Measurements from ENCODE around the gene IFI27L2. TPM values are rescaled to one million over a fixed set of nuclear protein-coding genes. Genes with fewer than 3 reads are reported as not detected.

Gene IFI27L2
- total and polyA plus RNA-seq, 2 of the 8 experiments (the other 6 are each of a cell fraction or from before 2014, with no cell fraction given): 14.0 to 69.6 TPM

DNA sequence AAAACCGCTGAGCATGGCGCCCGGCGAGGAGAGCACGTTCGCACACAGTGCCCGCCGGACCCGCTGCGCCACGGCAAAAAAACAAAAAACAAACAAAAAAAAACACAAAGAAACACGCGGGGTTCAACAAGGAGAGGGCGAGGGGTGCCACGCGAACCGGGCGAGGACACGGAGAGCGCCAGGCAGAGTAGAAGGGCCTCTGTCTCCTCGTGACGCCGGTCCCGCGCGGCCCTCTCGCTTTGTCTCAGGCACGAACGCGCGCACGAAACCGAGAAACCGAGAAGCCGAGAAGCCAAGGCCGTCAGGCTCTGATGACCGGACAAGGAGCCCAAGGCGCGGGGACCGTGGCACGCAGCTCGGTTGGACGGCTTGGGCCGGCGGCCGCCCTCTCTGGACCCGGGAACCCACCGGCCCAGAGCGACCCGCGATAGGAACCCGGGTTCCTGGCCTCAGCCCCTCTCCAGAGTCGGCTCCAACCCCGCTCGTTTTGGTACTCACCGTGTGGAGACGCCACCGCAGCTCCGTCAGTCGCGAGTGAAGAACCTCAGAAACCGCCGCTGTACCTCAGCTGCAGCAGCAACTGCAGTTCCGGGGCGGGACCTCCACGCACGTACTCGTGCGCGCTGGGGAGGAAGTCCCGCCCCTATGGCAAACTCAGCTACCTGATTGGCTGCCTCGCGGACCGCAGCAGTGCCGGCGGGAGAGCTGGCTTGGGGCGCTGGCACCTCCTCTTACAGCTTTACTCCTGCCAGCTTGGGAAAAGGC is 48.6 kb downstream of the IFI27L2 start, which contains the start of the genes DDX24 and IFI27L1 (continued):
- no peak for TF ChIP-seq BRCA1 (IDR thresholded peaks at IDR 0.05; ENCODE audit: low read depth, low read length)
- TF ChIP-seq POU5F1 (IDR thresholded peaks at IDR 0.05; ENCODE audit: low read depth, low read length): no peak
- no peak for TF ChIP-seq HDAC6 (IDR thresholded peaks at IDR 0.05; ENCODE audit: low read depth, low read length)
- TF ChIP-seq, protein P1, sequence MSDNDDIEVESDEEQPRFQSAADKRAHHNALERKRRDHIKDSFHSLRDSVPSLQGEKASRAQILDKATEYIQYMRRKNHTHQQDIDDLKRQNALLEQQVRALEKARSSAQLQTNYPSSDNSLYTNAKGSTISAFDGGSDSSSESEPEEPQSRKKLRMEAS (IDR thresholded peaks at IDR 0.05): peak; percentile 59; the same call in 1 of the 2 replicates
- TF ChIP-seq KDM1A (IDR thresholded peaks at IDR 0.05; ENCODE audit: borderline replicate concordance, low read length): no peak
- TF ChIP-seq SP4 (IDR thresholded peaks at IDR 0.05; ENCODE audit: low read length): no peak
- no peak for TF ChIP-seq JUN (IDR thresholded peaks at IDR 0.05; ENCODE audit: low read depth, low read length)
- no peak for TF ChIP-seq FOSL1 (IDR thresholded peaks at IDR 0.05; ENCODE audit: insufficient read depth, low read depth, low read length)
- TF ChIP-seq EZH2 (IDR thresholded peaks at IDR 0.05; ENCODE audit: low read depth, low read length, severe bottlenecking): no peak
- no peak for TF ChIP-seq USF2 (IDR thresholded peaks at IDR 0.05; ENCODE audit: low read length)
- peak; percentile 54; the same call in 1 of the 2 replicates for TF ChIP-seq POLR2AphosphoS5 (IDR thresholded peaks at IDR 0.05; ENCODE audit: low read depth, low read length)
- peak; percentile 73 for TF ChIP-seq SP1 (IDR thresholded peaks at IDR 0.05; ENCODE audit: low read depth, low read length)
- TF ChIP-seq SRF (IDR thresholded peaks at IDR 0.05; ENCODE audit: low read depth, low read length): no peak
- TF ChIP-seq GTF2F1 (IDR thresholded peaks at IDR 0.05; ENCODE audit: borderline replicate concordance, low read depth, low read length): no peak
- peak; percentile 50; the same call in 1 of the 2 replicates for TF ChIP-seq CHD2 (IDR thresholded peaks at IDR 0.05; ENCODE audit: low read length)
- no peak for TF ChIP-seq SUZ12 (IDR thresholded peaks at IDR 0.05; ENCODE audit: low read length)
- TF ChIP-seq TBP (IDR thresholded peaks at IDR 0.05; ENCODE audit: low read depth, low read length): peak; percentile 83
- TF ChIP-seq RAD21 (IDR thresholded peaks at IDR 0.05 in 1 of 2, conservative IDR thresholded peaks at IDR 0.05 in 1 of 2; ENCODE audit: low read depth in 2 of 2, low read length in 2 of 2): no peak
- TF ChIP-seq JUND (IDR thresholded peaks at IDR 0.05; ENCODE audit: low read length): no peak
- TF ChIP-seq CBX5 (IDR thresholded peaks at IDR 0.05; ENCODE audit: low read depth, low read length): no peak
- peak; percentile 79 for TF ChIP-seq KDM4A (IDR thresholded peaks at IDR 0.05; ENCODE audit: low read depth, low read length, severe bottlenecking)
- TF ChIP-seq RNF2 (IDR thresholded peaks at IDR 0.05; ENCODE audit: borderline replicate concordance, low read depth, low read length, missing control alignments, poor library complexity, severe bottlenecking): no peak
- no peak for TF ChIP-seq EP300 (IDR thresholded peaks at IDR 0.05; ENCODE audit: borderline replicate concordance in 1 of 2, low read depth in 2 of 2, low read length in 2 of 2)
